ENCODE measurements around the gene ADM2. TPM values are rescaled to one million over a fixed set of nuclear protein-coding genes. Genes with fewer than 3 reads are reported as not detected.

ADM2 gene
- polyA plus RNA-seq, 1 experiment = 3.1 TPM

DNA sequence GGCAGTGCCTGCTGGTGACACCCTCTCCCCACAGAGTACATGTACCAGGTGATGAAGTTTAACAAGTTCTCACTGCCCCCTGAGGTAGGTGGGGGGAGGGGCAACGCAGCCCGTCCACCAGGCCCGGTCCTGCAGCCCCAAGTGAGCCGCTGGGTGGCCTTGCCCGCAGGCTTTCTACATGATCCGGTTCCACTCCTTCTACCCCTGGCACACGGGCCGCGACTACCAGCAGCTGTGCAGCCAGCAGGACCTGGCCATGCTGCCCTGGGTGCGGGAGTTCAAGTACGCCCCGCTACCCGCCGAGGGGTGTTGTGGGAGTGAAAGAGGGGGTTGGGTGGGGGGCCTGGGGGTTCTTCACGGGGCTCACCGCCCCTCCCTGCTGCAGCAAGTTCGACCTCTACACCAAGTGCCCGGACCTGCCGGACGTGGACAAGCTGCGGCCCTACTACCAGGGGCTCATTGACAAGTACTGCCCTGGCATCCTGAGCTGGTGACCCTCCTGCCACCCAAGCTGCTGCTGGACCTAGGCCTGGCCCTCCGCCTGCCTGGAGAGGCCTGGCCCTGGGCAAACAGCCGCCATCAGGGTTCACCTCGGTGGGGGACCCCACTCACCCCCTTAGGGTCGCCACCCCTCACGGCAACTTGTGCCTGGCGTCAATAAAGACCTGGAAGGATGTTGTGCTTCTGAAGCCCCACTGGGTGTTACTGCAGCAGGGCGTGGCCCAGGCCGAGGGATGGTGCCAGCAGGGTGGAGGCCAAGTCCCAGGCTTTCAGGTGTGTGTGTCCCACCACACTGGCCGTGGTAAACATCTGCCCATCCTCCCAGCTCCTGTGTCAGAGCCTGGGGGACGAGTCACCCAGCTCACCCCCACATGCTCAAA lies 8.3 kb downstream of the ADM2 start:
- no peak for DNase-seq (ENCODE audit: low read depth, low spot score)

DNA sequence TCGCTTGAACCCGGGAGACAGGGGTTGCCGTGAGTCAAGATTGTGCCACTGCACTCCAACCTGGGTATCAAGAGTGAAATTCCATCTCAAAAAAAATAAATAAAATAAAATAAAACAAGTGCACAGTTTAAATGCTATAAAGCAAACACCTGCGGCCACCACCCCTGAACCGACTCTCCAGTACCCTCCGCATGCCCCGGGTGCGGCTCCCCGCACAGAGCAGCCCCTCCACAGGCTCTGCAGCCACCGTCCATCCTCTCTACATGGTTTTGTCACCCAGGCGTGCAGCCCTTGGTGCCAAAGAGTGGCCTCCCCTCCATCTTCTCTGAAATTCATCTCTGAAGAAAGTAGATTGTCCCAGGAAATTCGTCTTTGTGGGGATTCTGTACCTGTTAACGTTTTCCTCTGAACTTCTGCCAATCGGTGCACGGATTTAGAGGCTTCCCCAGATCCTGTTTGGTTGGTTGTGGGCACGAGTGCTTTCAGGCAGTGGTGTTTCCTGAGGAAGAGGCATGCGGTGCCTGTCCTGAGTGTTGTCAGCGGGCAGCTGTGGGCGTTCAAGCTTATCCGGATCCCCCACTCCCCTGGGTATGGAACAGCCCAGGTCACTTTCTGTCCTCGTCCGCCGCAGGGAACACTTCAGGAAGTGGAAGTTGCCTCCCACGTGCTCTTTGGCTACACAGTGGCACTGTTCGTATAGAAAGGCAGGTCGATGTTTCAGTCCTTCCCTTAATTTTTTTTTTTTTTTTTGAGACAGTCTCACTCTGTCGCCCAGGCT lies 9.4 kb downstream of the ADM2 start:
- no peaks in the 10 kb centered on the region; the same call in 1 of the 2 replicates for H3K9me3 ChIP-seq (ENCODE audit: control insufficient read depth, insufficient read depth, low read length)
- ChIA-PET CTCF (no interaction called here), POLR2A (no interaction called here)
- H3K27ac ChIP-seq (ENCODE audit: low read depth, low read length) = no peak overlapping the region
- H3K4me3 ChIP-seq (ENCODE audit: low read depth, low read length) = no peak overlapping the region
- no peak for DNase-seq (ENCODE audit: low read depth, low spot score)
- H3K27me3 ChIP-seq (ENCODE audit: control insufficient read depth, insufficient read depth, low read length) = no peaks in the 10 kb centered on the region
- TF ChIP-seq, protein P1, sequence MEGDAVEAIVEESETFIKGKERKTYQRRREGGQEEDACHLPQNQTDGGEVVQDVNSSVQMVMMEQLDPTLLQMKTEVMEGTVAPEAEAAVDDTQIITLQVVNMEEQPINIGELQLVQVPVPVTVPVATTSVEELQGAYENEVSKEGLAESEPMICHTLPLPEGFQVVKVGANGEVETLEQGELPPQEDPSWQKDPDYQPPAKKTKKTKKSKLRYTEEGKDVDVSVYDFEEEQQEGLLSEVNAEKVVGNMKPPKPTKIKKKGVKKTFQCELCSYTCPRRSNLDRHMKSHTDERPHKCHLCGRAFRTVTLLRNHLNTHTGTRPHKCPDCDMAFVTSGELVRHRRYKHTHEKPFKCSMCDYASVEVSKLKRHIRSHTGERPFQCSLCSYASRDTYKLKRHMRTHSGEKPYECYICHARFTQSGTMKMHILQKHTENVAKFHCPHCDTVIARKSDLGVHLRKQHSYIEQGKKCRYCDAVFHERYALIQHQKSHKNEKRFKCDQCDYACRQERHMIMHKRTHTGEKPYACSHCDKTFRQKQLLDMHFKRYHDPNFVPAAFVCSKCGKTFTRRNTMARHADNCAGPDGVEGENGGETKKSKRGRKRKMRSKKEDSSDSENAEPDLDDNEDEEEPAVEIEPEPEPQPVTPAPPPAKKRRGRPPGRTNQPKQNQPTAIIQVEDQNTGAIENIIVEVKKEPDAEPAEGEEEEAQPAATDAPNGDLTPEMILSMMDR (IDR thresholded peaks at IDR 0.05; ENCODE audit: low read depth, low read length) = no peak

More for the DNA sequence above, 8.3 kb downstream of the ADM2 start:
- Histone ChIP-seq H3K9me3 (ENCODE audit: control insufficient read depth, insufficient read depth, low read length) (no peaks in the 10 kb centered on the region; the same call in 1 of the 2 replicates), H3K4me3 (ENCODE audit: low read depth, low read length) (no peak overlapping the region), H3K27ac (ENCODE audit: low read depth, low read length) (no peak overlapping the region), H3K27me3 (ENCODE audit: control insufficient read depth, insufficient read depth, low read length) (peaks cover 2% of the 10 kb centered on the region)
- ChIA-PET POLR2A (no interaction called here), CTCF (no interaction called here)
- TF ChIP-seq, protein P1 (IDR thresholded peaks at IDR 0.05; ENCODE audit: low read depth, low read length) = no peak

DNA sequence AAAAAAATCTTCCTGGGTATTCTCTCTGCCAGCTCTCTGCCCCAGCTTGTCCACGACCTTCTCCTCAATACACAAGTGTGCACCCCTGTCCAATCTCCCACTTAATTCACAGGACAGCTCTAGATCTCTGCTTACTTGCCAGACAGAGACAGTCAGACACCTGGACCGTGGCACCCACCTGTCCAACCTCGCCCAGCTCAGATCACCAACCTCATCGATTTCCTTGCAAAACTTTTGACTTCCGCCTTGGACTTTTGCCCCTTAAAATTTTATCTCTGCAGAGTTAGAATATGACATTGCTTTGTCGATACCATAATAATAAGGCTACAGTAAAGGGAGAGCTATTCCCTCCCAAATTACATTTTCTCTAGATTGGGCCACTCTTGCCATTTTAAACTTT lies 15.8 kb downstream of the ADM2 start:
- no peak for DNase-seq (ENCODE audit: low read depth, low spot score)
- POLR2A ChIA-PET = no interaction called here
- Histone ChIP-seq H3K27ac (ENCODE audit: low read depth, low read length) (no peak overlapping the region), H3K4me3 (ENCODE audit: low read depth, low read length) (no peak overlapping the region), H3K9me3 (ENCODE audit: control insufficient read depth, insufficient read depth, low read length) (no peaks in the 10 kb centered on the region), H3K27me3 (ENCODE audit: control insufficient read depth, insufficient read depth, low read length) (no peaks in the 10 kb centered on the region)
- TF ChIP-seq, protein P1 (IDR thresholded peaks at IDR 0.05; ENCODE audit: low read depth, low read length) = no peak
- CTCF ChIA-PET = interaction anchor here (1.2 to 2.5 kb wide), 2 partner anchors 12 to 124 kb away, joined by 5 to 7 read pairs; no protein-coding TSS in a partner anchor

DNA sequence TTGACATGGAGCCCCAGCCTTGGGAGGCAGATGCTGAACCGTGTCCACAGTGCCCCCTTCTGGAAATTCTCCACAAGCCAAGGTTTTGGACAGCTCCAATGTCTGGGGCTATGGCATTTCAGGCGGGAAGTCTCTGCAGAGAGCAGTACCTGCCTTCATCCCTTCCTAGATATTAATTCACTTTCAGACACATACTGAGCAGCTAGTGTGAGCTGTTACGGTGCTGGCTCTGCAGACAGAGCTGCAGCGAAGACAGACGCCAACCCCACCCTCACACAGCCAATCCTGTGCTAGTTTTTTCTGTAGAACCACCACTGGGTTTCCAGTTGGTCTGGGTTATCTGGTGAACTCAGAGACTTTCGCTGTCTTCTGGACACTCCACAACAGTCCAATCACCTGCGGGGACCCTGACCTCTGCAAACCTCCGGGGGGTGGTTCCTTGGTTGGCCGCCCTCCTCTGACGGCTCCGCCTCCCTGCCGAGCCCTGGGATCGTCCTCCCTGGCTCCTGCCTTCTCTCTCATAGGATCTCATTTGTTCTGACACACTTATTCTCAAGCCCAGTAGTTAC lies 17.1 kb downstream of the ADM2 start:
- H3K27me3 ChIP-seq (ENCODE audit: control insufficient read depth, insufficient read depth, low read length) = no peaks in the 10 kb centered on the region
- H3K9me3 ChIP-seq (ENCODE audit: control insufficient read depth, insufficient read depth, low read length) = no peaks in the 10 kb centered on the region
- ChIA-PET CTCF (interaction anchor here (0.8 to 2.5 kb wide), 6 partner anchors 8 to 257 kb away, joined by 3 to 7 read pairs (median 4); partner anchors contain the start of gene LMF2), POLR2A (interaction anchor here (1.2 kb wide), 1 partner anchor 9 kb away, joined by 5 read pairs; the partner anchor contains the start of genes LMF2 and NCAPH2)
- peak; percentile 15 for DNase-seq (ENCODE audit: low read depth, low spot score)
- H3K4me3 ChIP-seq (ENCODE audit: low read depth, low read length) = no peak overlapping the region
- H3K27ac ChIP-seq (ENCODE audit: low read depth, low read length) = no peak overlapping the region
- TF ChIP-seq, protein P1 (IDR thresholded peaks at IDR 0.05; ENCODE audit: low read depth, low read length) = peak; percentile 68
